Measurements from ENCODE around the gene ATOH8.

DNA sequence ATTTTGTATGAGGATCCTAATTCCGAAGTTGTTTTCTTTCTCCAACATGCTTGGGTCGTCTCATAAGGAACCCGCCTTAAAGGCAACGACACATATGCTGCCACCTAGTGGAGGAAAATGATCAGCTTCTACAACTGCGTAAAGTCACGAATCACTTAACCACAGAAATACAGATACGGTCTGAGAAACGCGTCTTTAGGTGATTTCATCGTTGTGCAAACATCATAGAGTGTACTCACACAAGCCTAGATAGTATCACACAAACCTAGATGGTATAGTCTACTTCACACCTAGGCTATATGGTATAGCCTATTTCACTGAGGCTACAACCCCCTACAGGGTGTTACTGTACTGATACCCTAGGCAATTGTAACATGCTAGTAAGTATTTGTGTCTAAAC lies 46.5 kb upstream of the ATOH8 start:
- TF ChIP-seq POLR2AphosphoS5 (IDR thresholded peaks at IDR 0.05; ENCODE audit: borderline replicate concordance, low read depth, low read length) (no peak), EZH2 (IDR thresholded peaks at IDR 0.05) (no peak), FOXP2 (optimal IDR thresholded peaks at IDR 0.05; ENCODE audit: control extremely low read depth, extremely low read length, insufficient read depth) (no peak)

Measured in SK-N-MC (cell line).